ENCODE results near the gene KRABD2.

DNA sequence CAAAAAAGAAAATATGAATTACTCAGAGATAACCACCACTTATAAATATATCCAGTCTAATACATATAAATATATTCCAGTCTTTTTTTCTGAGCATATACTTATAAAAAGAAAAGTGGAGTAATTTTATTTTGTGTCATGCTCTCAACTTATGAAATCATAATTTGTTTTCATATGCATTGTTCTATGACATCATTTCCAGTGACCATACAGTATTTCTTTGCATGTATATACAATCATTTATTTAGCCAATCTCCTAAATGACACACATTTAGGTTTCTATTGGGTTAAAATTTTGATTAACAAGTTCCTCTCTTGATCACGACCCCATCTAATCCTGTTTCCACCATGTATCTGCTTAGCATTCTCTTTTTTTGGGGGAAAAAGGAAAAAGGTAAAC, 42.8 kb upstream of the KRABD2 start:
- TF ChIP-seq TEAD4 (IDR thresholded peaks at IDR 0.05) (no peak), CEBPB (IDR thresholded peaks at IDR 0.05) (no peak), EP300 (IDR thresholded peaks at IDR 0.05; ENCODE audit: borderline replicate concordance) (no peak), RAD21 (IDR thresholded peaks at IDR 0.05; ENCODE audit: low read depth) (no peak), YY1 (IDR thresholded peaks at IDR 0.05; ENCODE audit: low read depth) (no peak), CREB1 (IDR thresholded peaks at IDR 0.05; ENCODE audit: low read depth) (no peak), NFIC (IDR thresholded peaks at IDR 0.05) (no peak), ZBTB7A (IDR thresholded peaks at IDR 0.05; ENCODE audit: low read depth) (no peak)
- TF ChIP-seq, protein P1, sequence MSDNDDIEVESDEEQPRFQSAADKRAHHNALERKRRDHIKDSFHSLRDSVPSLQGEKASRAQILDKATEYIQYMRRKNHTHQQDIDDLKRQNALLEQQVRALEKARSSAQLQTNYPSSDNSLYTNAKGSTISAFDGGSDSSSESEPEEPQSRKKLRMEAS (IDR thresholded peaks at IDR 0.05), result no peak
- TF ChIP-seq, protein P2, sequence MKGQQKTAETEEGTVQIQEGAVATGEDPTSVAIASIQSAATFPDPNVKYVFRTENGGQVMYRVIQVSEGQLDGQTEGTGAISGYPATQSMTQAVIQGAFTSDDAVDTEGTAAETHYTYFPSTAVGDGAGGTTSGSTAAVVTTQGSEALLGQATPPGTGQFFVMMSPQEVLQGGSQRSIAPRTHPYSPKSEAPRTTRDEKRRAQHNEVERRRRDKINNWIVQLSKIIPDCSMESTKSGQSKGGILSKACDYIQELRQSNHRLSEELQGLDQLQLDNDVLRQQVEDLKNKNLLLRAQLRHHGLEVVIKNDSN (IDR thresholded peaks at IDR 0.05), result no peak
- TF ChIP-seq, protein P3, sequence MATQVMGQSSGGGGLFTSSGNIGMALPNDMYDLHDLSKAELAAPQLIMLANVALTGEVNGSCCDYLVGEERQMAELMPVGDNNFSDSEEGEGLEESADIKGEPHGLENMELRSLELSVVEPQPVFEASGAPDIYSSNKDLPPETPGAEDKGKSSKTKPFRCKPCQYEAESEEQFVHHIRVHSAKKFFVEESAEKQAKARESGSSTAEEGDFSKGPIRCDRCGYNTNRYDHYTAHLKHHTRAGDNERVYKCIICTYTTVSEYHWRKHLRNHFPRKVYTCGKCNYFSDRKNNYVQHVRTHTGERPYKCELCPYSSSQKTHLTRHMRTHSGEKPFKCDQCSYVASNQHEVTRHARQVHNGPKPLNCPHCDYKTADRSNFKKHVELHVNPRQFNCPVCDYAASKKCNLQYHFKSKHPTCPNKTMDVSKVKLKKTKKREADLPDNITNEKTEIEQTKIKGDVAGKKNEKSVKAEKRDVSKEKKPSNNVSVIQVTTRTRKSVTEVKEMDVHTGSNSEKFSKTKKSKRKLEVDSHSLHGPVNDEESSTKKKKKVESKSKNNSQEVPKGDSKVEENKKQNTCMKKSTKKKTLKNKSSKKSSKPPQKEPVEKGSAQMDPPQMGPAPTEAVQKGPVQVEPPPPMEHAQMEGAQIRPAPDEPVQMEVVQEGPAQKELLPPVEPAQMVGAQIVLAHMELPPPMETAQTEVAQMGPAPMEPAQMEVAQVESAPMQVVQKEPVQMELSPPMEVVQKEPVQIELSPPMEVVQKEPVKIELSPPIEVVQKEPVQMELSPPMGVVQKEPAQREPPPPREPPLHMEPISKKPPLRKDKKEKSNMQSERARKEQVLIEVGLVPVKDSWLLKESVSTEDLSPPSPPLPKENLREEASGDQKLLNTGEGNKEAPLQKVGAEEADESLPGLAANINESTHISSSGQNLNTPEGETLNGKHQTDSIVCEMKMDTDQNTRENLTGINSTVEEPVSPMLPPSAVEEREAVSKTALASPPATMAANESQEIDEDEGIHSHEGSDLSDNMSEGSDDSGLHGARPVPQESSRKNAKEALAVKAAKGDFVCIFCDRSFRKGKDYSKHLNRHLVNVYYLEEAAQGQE (IDR thresholded peaks at IDR 0.05; ENCODE audit: low read depth), result no peak

Data from Ishikawa (cell line).